HCT116 (cell line): ENCODE measurements around the gene BSN. TPM values are rescaled to one million over a fixed set of nuclear protein-coding genes. Genes with fewer than 3 reads are reported as not detected.

Source experiments
- ATAC-seq: fragments of 200-7000 bp; cut with Tn5 transposase; 2 replicates; pipeline ENCODE4 v1.9.1; 2020; ENCODE audit warnings: mild to moderate bottlenecking, moderate library complexity
- BruUV-seq: library from RNA; stranded (reverse); fragments of 400-500 nt; replicated peaks from 2 replicates; lab custom pipeline; 2021; lab: Mats Ljungman, UMichigan
- CTCF ChIA-PET: fragments of 300-600 bp; sonication (Branson Sonifier 250); formaldehyde crosslinking; loops from one replicate; lab custom pipeline; 2021; ENCODE audit warnings: antibody characterized with exemption; lab: Charles Lee
- POLR2A ChIA-PET: fragments of 300-600, 350-600 bp; sonication (Branson Sonifier 250); formaldehyde crosslinking; loops from one replicate; lab custom pipeline; 2021; ENCODE audit warnings: antibody characterized with exemption; lab: Charles Lee
- RAD21 ChIA-PET, 2 experiments: fragments of 300-600 bp; sonication (Branson Sonifier 250); formaldehyde crosslinking; loops; one replicate each; lab custom pipeline; 2023; ENCODE audit warnings: low total read pairs in 2 of 2; ENCODE audit not compliant: uncharacterized antibody in 2 of 2, unreplicated experiment in 2 of 2, low non-redundant PET in 1 of 2; lab: Charles Lee
- DNase-seq: peaks from one replicate; pipeline ENCODE4 v3.0.0-alpha.2; 2010; ENCODE audit warnings: low read depth, low spot score
- H2AFZ ChIP-seq: fragments of 200-600 bp; shearing (Covaris generic), sonication (generic); 2 replicates; pipeline ENCODE4 v1.6.1; 2017; ENCODE audit warnings: low read depth, mixed run types, mixed read lengths, antibody characterized with exemption, low read length; ENCODE audit not compliant: poor library complexity, severe bottlenecking
- H3K27ac ChIP-seq: 2 replicates; pipeline ENCODE4 v1.5.1; 2012; ENCODE audit warnings: low read depth, low read length
- H3K27me3 ChIP-seq: fragments of 200-600 bp; sonication (generic); 2 replicates; pipeline ENCODE4 v1.6.1; 2016; ENCODE audit warnings: mixed run types, low read length, mixed read lengths; ENCODE audit not compliant: insufficient read depth
- H3K36me3 ChIP-seq, 2 experiments: fragments of 200-500 bp in 1 of 2; fragments of 200-600 bp in 1 of 2; sonication (Bioruptor generic) in 1 of 2; sonication (generic) in 1 of 2; 2 replicates each; pipeline versions ENCODE4 v1.5.1 to v1.6.1; 2014 to 2016; ENCODE audit warnings: low read length in 2 of 2, inconsistent platforms in 1 of 2, mixed read lengths in 1 of 2, mixed run types in 1 of 2; ENCODE audit not compliant: insufficient read depth in 2 of 2, control insufficient read depth in 1 of 2
- H3K4me1 ChIP-seq, 2 experiments: fragments of 200-600 bp in 1 of 2; sonication (generic) in 1 of 2; 2 replicates each; pipeline versions ENCODE4 v1.5.1 to v1.6.1; 2012 to 2017; ENCODE audit warnings: low read length in 2 of 2, inconsistent platforms in 1 of 2, mild to moderate bottlenecking in 1 of 2, mixed read lengths in 1 of 2, mixed run types in 1 of 2, moderate library complexity in 1 of 2; ENCODE audit not compliant: insufficient read depth in 2 of 2, control insufficient read depth in 1 of 2
- H3K4me2 ChIP-seq: fragments of 200-600 bp; sonication (generic); 2 replicates; pipeline ENCODE4 v1.6.1; 2017; ENCODE audit warnings: mixed run types, low read length, mixed read lengths
- H3K4me3 ChIP-seq, 2 experiments: fragments of 200-600 bp in 1 of 2; sonication (generic) in 1 of 2; replicated peaks in 1 of 2; 2 replicates each; pipeline ENCODE4 v1.5.1; 2011 to 2016; ENCODE audit warnings: low read length in 2 of 2, control low read depth in 1 of 2, low read depth in 1 of 2, mild to moderate bottlenecking in 1 of 2, mixed read lengths in 1 of 2, mixed run types in 1 of 2
- H3K79me2 ChIP-seq: fragments of 200-600 bp; sonication (generic); 2 replicates; pipeline ENCODE4 v1.6.1; 2017; ENCODE audit warnings: mild to moderate bottlenecking, mixed run types, low read length, moderate library complexity, mixed read lengths; ENCODE audit not compliant: insufficient read depth
- H3K9ac ChIP-seq: fragments of 200-600 bp; sonication (generic); 2 replicates; pipeline ENCODE4 v1.6.1; 2016; ENCODE audit warnings: low read length, mixed read lengths
- H3K9me2 ChIP-seq: fragments of 200-600 bp; sonication (generic), shearing (Covaris generic); 2 replicates; pipeline ENCODE4 v1.6.1; 2017; ENCODE audit warnings: mixed run types, mild to moderate bottlenecking, moderate library complexity; ENCODE audit not compliant: insufficient read depth
- H3K9me3 ChIP-seq, 2 experiments: fragments of 200-500 bp in 1 of 2; fragments of 200-600 bp in 1 of 2; sonication (Bioruptor generic) in 1 of 2; sonication (generic) in 1 of 2; 2 replicates each; pipeline ENCODE4 v1.6.1; 2014 to 2017; ENCODE audit warnings: low read length in 2 of 2, mixed read lengths in 2 of 2, inconsistent platforms in 1 of 2, low read depth in 1 of 2, mild to moderate bottlenecking in 1 of 2, mixed run types in 1 of 2, moderate library complexity in 1 of 2; ENCODE audit not compliant: control insufficient read depth in 1 of 2, insufficient read depth in 1 of 2
- H4K20me1 ChIP-seq: fragments of 200-600 bp; sonication (generic), shearing (Covaris generic); 2 replicates; pipeline ENCODE4 v1.6.1; 2017; ENCODE audit warnings: mixed run types, mild to moderate bottlenecking, moderate library complexity; ENCODE audit not compliant: insufficient read depth
- CEBPB ChIP-seq: IDR thresholded peaks from 2 replicates; pipeline ENCODE4 v1.6.1; 2012; ENCODE audit warnings: low read depth
- ELF1 ChIP-seq: IDR thresholded peaks from 2 replicates; pipeline ENCODE4 v1.6.1; 2012; ENCODE audit warnings: low read depth, borderline replicate concordance
- EZH2 ChIP-seq: fragments of 200-600 bp; sonication (generic); IDR thresholded peaks from 2 replicates; pipeline ENCODE4 v1.6.1; 2017; ENCODE audit warnings: antibody characterized with exemption, mixed run types
- FOSL1 ChIP-seq: IDR thresholded peaks from 2 replicates; pipeline ENCODE4 v1.6.1; 2012; ENCODE audit warnings: low read depth
- POLR2AphosphoS5 ChIP-seq: IDR thresholded peaks from 2 replicates; pipeline ENCODE4 v1.6.1; 2011; ENCODE audit warnings: mild to moderate bottlenecking, low read depth, low read length, moderate library complexity
- RAD21 ChIP-seq: IDR thresholded peaks from 2 replicates; pipeline ENCODE4 v1.6.1; 2012; ENCODE audit warnings: low read depth, mild to moderate bottlenecking
- SP1 ChIP-seq: IDR thresholded peaks from 2 replicates; pipeline ENCODE4 v1.6.1; 2012; ENCODE audit warnings: low read depth
- SRF ChIP-seq: IDR thresholded peaks from 2 replicates; pipeline ENCODE4 v1.6.1; 2012; ENCODE audit warnings: low read depth
- TCF7L2 ChIP-seq: IDR thresholded peaks from 2 replicates; pipeline ENCODE4 v1.7.0; 2011; ENCODE audit warnings: borderline replicate concordance, inconsistent platforms; ENCODE audit not compliant: insufficient read depth, insufficient read length; ENCODE audit errors: extremely low read depth
- ZFX ChIP-seq: fragments of 450-650 bp; IDR thresholded peaks from 2 replicates; pipeline ENCODE4 v1.6.1; 2017
- ZNF274 ChIP-seq: fragments of 200-500 bp; sonication (Bioruptor generic); IDR thresholded peaks from 2 replicates; pipeline ENCODE4 v1.6.1; 2014; ENCODE audit warnings: mild to moderate bottlenecking, low read depth, low read length, inconsistent platforms
- intact Hi-C: fragments of 100-400 bp; cut with micrococcal nuclease; formaldehyde crosslinking; loops from 2 replicates; pipeline ENCODE4 v1.10.0; 2022
- total RNA-seq: library from RNA; stranded (reverse); gene quantifications from one replicate; pipeline ENCODE4 v1.2.1, GENCODE V29; 2021; ENCODE audit not compliant: unreplicated experiment
- TF ChIP-seq, protein P1 (sequence below): IDR thresholded peaks from 2 replicates; pipeline ENCODE4 v1.6.1; 2012; ENCODE audit warnings: low read depth
- TF ChIP-seq, protein P2 (sequence below): IDR thresholded peaks from 2 replicates; pipeline ENCODE4 v1.6.1; 2011; ENCODE audit warnings: mild to moderate bottlenecking, low read length, moderate library complexity; ENCODE audit not compliant: insufficient replicate concordance; ENCODE audit errors: extremely low read depth

BSN gene
- total RNA-seq, 1 experiment from 2014 or later = 1.5 TPM

DNA sequence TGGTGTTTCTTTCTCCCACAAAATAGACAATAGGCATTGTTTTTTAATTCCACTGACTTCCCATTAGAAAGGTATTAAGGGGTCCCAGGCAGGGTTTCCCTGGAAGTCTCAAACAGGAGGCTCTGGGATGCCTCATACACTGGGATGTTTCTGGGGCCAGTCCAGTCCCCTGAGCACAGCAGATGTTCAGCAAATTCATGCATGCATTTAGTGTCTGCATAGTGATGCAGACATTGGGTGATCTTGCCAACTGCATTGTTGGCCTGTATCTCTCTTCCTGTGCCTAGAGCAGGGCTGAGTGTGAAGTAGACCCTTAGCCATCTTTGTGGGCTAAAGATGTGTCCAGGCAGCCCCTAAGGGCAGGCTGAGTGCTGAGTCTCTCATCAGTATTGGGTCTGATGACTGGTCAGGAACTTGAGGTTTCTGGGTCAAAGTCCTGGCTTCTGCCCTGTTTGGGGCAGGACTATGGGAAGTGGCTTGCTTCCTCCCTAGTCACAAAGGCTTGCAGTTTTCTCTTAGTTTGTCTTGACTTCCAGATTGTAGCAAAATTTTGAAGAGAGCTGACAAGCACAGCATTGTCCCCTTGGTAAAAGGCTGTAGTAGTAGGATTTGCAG lies 56.5 kb downstream of the BSN start:
- RAD21 ChIA-PET = no interaction called here
- DNase-seq (no peak), ATAC-seq (no peak)
- no TSS peak for BruUV-seq
- Histone ChIP-seq H2AFZ (no peak overlapping the region), H3K4me1 (peaks cover 0 to 23% of the 10 kb centered on the region in 2 experiments; a peak in 2 of 4 replicates), H3K9ac (no peak overlapping the region), H3K36me3 (no peaks in the 10 kb centered on the region), H3K4me3 (no peak overlapping the region), H3K27me3 (no peaks in the 10 kb centered on the region), H3K9me3 (no peaks in the 10 kb centered on the region), H3K9me2 (no peaks in the 10 kb centered on the region), H3K79me2 (no peaks in the 10 kb centered on the region), H4K20me1 (no peaks in the 10 kb centered on the region), H3K27ac (no peak overlapping the region), H3K4me2 (no peak overlapping the region)
- CTCF ChIA-PET = no interaction called here
- POLR2A ChIA-PET = no interaction called here
- TF ChIP-seq CEBPB (no peak), RAD21 (no peak), ZFX (no peak), POLR2AphosphoS5 (no peak), SP1 (no peak), EZH2 (no peak), TCF7L2 (no peak)
- intact Hi-C loops = no loop called here

DNA sequence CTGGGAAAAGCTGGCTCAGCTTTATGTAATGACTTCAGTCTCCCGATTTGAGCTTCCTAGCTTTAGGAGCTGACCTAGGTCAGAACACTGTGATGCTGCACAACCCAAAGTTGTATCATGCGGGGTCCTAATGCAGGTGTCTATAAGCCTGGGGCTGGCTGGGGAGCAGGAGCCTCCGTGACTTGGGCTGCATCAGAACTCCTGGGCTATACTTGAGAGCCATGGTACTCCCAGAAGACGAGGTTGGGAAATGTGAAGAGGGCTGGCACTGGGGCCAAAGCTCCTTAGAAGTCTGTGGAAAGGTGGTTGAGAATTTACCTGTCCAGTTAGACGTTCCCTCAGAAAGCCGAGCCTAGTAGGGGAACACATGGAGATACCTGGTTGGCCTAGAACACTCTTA lies 57.0 kb downstream of the BSN start:
- Histone ChIP-seq H3K4me1 (peaks cover 0 to 22% of the 10 kb centered on the region in 2 experiments; a peak in 2 of 4 replicates), H3K9me3 (no peaks in the 10 kb centered on the region), H3K4me3 (no peak overlapping the region), H3K27me3 (no peaks in the 10 kb centered on the region), H3K4me2 (no peak overlapping the region), H4K20me1 (no peaks in the 10 kb centered on the region), H2AFZ (no peak overlapping the region), H3K9me2 (no peaks in the 10 kb centered on the region), H3K9ac (no peak overlapping the region), H3K36me3 (no peaks in the 10 kb centered on the region), H3K27ac (no peak overlapping the region), H3K79me2 (no peaks in the 10 kb centered on the region)
- RAD21 ChIA-PET = no interaction called here
- CTCF ChIA-PET = no interaction called here
- TF ChIP-seq, protein P1, sequence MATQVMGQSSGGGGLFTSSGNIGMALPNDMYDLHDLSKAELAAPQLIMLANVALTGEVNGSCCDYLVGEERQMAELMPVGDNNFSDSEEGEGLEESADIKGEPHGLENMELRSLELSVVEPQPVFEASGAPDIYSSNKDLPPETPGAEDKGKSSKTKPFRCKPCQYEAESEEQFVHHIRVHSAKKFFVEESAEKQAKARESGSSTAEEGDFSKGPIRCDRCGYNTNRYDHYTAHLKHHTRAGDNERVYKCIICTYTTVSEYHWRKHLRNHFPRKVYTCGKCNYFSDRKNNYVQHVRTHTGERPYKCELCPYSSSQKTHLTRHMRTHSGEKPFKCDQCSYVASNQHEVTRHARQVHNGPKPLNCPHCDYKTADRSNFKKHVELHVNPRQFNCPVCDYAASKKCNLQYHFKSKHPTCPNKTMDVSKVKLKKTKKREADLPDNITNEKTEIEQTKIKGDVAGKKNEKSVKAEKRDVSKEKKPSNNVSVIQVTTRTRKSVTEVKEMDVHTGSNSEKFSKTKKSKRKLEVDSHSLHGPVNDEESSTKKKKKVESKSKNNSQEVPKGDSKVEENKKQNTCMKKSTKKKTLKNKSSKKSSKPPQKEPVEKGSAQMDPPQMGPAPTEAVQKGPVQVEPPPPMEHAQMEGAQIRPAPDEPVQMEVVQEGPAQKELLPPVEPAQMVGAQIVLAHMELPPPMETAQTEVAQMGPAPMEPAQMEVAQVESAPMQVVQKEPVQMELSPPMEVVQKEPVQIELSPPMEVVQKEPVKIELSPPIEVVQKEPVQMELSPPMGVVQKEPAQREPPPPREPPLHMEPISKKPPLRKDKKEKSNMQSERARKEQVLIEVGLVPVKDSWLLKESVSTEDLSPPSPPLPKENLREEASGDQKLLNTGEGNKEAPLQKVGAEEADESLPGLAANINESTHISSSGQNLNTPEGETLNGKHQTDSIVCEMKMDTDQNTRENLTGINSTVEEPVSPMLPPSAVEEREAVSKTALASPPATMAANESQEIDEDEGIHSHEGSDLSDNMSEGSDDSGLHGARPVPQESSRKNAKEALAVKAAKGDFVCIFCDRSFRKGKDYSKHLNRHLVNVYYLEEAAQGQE = no peak
- TF ChIP-seq ZFX (no peak), ZNF274 (no peak), EZH2 (no peak), ELF1 (no peak), SRF (no peak), FOSL1 (no peak), RAD21 (no peak)
- TF ChIP-seq, protein P2, sequence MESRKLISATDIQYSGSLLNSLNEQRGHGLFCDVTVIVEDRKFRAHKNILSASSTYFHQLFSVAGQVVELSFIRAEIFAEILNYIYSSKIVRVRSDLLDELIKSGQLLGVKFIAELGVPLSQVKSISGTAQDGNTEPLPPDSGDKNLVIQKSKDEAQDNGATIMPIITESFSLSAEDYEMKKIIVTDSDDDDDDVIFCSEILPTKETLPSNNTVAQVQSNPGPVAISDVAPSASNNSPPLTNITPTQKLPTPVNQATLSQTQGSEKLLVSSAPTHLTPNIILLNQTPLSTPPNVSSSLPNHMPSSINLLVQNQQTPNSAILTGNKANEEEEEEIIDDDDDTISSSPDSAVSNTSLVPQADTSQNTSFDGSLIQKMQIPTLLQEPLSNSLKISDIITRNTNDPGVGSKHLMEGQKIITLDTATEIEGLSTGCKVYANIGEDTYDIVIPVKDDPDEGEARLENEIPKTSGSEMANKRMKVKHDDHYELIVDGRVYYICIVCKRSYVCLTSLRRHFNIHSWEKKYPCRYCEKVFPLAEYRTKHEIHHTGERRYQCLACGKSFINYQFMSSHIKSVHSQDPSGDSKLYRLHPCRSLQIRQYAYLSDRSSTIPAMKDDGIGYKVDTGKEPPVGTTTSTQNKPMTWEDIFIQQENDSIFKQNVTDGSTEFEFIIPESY = no peak
- DNase-seq = no peak
- intact Hi-C loops = no loop called here
- POLR2A ChIA-PET = no interaction called here
- no peak for ATAC-seq
- BruUV-seq = no TSS peak
